Kasumi-1 (cell line): ENCODE results near the gene PSMD14.
"Not testable (repeated sequence)": the region's sequence is repeated elsewhere in the genome, so short reads cannot be mapped to it uniquely, and the experiment has no call there.

ENCODE experiments used
- DNase-seq, 2 experiments: peaks; one replicate each; lab custom pipeline; 2025; lab: John Stamatoyannopoulos, UW

The PSMD14 gene

GRCh38 chr2:161308178-161308955 lies at the start of gene PSMD14:
PSMD14 (plus strand) TSS chr2:161308425; CDS start chr2:161318826, 10,401 bp downstream.
- DNase-seq: peak; percentile 98 to 99

- DNase-seq: no peak
These were observed 42.4 kb upstream of the PSMD14 start for GRCh38 chr2:161265874-161266273.

- no peak for DNase-seq
These were observed 39.1 kb upstream of the PSMD14 start for GRCh38 chr2:161269111-161269510.

- peak; percentile 83 to 93 for DNase-seq
These were observed 35.0 kb upstream of the PSMD14 start for GRCh38 chr2:161273038-161273760.

GRCh38 chr2:161278564-161279229 lies 29.5 kb upstream of the PSMD14 start:
- DNase-seq: not testable (repeated sequence)

- not testable (repeated sequence) for DNase-seq
These were observed 28.9 kb upstream of the PSMD14 start for GRCh38 chr2:161279230-161279815.

GRCh38 chr2:161280906-161281323 lies 27.3 kb upstream of the PSMD14 start:
- DNase-seq: not testable (repeated sequence)

- DNase-seq: not testable (repeated sequence)
These were observed 26.5 kb upstream of the PSMD14 start for GRCh38 chr2:161281615-161282310.

- DNase-seq: not testable (repeated sequence)
These were observed 25.9 kb upstream of the PSMD14 start for GRCh38 chr2:161282311-161282644.

- DNase-seq: no peak
These were observed 24.3 kb upstream of the PSMD14 start for GRCh38 chr2:161283926-161284325.

GRCh38 chr2:161303535-161304050 lies 4.6 kb upstream of the PSMD14 start:
- DNase-seq: no peak

- peak in 1 of 2 experiments; percentile 40 for DNase-seq
These were observed 1.3 kb upstream of the PSMD14 start for GRCh38 chr2:161306919-161307318.

- peak in 1 of 2 experiments; percentile 49 for DNase-seq
These were observed 549 bp upstream of the PSMD14 start for GRCh38 chr2:161307676-161308075.

- DNase-seq: no peak
These were observed 4.8 kb downstream of the PSMD14 start for GRCh38 chr2:161312996-161313395.

- DNase-seq: no peak
These were observed 7.2 kb downstream of the PSMD14 start for GRCh38 chr2:161315380-161315779.

- DNase-seq: no peak
These were observed 8.5 kb downstream of the PSMD14 start for GRCh38 chr2:161316701-161317100.

- no peak for DNase-seq
These were observed 13.9 kb downstream of the PSMD14 start for GRCh38 chr2:161321944-161322648.

GRCh38 chr2:161324876-161325275 lies 16.7 kb downstream of the PSMD14 start:
- no peak for DNase-seq

GRCh38 chr2:161327582-161327981 lies 19.4 kb downstream of the PSMD14 start:
- no peak for DNase-seq

GRCh38 chr2:161332371-161332967 lies 24.2 kb downstream of the PSMD14 start:
- no peak for DNase-seq
